Esophagus (tissue), 2 donors: Measurements from ENCODE around the gene STK25. TPM values are rescaled to one million over a fixed set of nuclear protein-coding genes. Genes with fewer than 3 reads are reported as not detected.
A peak's percentile ranks its signal among the peaks of the same experiment; 100 is the strongest.

ENCODE experiments used
- H3K27ac ChIP-seq, 2 donors: one replicate each; pipeline ENCODE4 v1.5.1; 2013; ENCODE audit warnings: low read depth in 2 of 2, mild to moderate bottlenecking in 2 of 2, inconsistent platforms in 1 of 2, low read length in 1 of 2, moderate library complexity in 1 of 2
- H3K27me3 ChIP-seq, 2 donors: one replicate each; pipeline ENCODE4 v1.6.1; 2013; ENCODE audit warnings: low read length in 2 of 2, control low read depth in 1 of 2, mild to moderate bottlenecking in 1 of 2; ENCODE audit not compliant: insufficient read depth in 2 of 2, control insufficient read depth in 1 of 2
- H3K36me3 ChIP-seq, 2 donors: one replicate each; pipeline ENCODE4 v1.6.1; 2013; ENCODE audit warnings: low read length in 1 of 2; ENCODE audit not compliant: control insufficient read depth in 2 of 2, insufficient read depth in 2 of 2
- H3K4me1 ChIP-seq, 2 donors: one replicate each; pipeline ENCODE4 v1.6.1; 2013; ENCODE audit warnings: low read length in 1 of 2; ENCODE audit not compliant: control insufficient read depth in 2 of 2, insufficient read depth in 2 of 2
- H3K4me3 ChIP-seq, 2 donors: one replicate each; pipeline ENCODE4 v1.5.1; 2013; ENCODE audit warnings: low read length in 2 of 2, mild to moderate bottlenecking in 2 of 2, low read depth in 1 of 2, moderate library complexity in 1 of 2
- H3K9me3 ChIP-seq, 2 donors: one replicate each; pipeline ENCODE4 v1.6.1; 2013; ENCODE audit warnings: mild to moderate bottlenecking in 2 of 2, low read depth in 1 of 2, low read length in 1 of 2, moderate library complexity in 1 of 2; ENCODE audit not compliant: control insufficient read depth in 2 of 2, insufficient read depth in 1 of 2
- WGBS, 2 donors: extraction: QIAGEN DNeasy Blood & Tissue Kit; methylation state at CpG; one replicate each; pipeline ENCODE4 v1.1.7; 2013; 5-methylcytosine and 5-hydroxymethylcytosine counted together
- polyA plus RNA-seq, 2 donors: library from polyadenylated mRNA; stranded (reverse); fragments of 200-250 nt; gene quantifications; one replicate each; pipeline ENCODE4 v1.2.3, GENCODE V29; 2013
- donor health status: healthy with polysubstance abuse.
- donor health status: Bipolar disorder and iron deficiency.

The STK25 gene
- polyA plus RNA-seq, 2 donors, result 116 to 132 TPM

DNA sequence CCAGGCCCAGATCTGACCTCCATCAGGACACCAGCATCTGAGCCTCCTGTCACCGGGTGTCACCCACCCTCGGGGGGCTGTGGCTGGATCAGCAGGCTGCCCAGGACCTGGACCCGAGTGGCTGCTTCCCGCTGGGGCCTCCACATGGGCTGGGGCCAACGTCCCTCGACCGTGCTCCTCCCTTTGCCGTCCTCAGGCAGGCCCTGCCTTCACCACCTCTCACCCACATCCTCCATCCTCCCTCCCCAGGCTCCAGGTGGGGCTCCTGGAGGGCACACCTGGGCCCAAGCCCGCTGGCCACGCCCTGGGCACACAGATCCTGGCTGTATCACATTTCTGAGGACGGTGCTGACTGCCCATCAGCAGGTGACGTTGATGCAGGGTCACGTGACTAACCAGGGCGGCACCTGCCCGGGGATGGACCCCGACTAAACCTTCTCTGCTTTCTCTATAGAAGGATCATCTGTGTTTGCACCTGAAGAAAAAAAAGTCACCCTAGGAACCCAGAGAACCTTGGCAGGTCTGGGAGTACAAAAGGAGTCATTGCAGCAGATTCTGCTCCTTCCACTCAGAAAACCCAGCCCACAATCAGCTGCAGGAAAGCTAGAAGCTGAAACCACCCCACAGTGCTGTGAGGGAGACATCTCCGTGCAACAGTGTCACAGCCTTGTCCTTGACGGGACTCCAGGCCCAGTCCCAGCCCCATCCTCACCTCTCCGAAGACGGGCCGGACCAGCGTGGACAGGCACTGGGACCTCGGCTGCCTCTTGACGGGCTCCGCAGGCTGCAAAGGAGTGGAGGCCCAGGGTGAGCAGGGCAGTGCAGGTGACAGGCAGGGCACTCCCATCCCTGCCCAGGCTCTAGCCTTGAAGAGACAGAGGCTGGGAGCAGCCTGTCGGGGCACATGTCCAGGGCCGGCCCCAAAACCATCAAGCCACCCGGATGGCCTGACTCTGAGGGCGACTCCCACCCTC is 11.2 kb downstream of the STK25 start:
- H3K4me1 ChIP-seq, result peaks cover 7 to 8% of the 10 kb centered on the region in 2 donors
- peaks cover 15 to 80% of the 10 kb centered on the region in 2 donors for H3K36me3 ChIP-seq
- H3K27ac ChIP-seq, result no peak overlapping the region
- H3K9me3 ChIP-seq, result no peaks in the 10 kb centered on the region
- no peak overlapping the region for H3K4me3 ChIP-seq
- WGBS, 2 donors, result 81 to 85% methylated on average over 29 of the region's 29 CpGs
- H3K27me3 ChIP-seq, result no peaks in the 10 kb centered on the region

DNA sequence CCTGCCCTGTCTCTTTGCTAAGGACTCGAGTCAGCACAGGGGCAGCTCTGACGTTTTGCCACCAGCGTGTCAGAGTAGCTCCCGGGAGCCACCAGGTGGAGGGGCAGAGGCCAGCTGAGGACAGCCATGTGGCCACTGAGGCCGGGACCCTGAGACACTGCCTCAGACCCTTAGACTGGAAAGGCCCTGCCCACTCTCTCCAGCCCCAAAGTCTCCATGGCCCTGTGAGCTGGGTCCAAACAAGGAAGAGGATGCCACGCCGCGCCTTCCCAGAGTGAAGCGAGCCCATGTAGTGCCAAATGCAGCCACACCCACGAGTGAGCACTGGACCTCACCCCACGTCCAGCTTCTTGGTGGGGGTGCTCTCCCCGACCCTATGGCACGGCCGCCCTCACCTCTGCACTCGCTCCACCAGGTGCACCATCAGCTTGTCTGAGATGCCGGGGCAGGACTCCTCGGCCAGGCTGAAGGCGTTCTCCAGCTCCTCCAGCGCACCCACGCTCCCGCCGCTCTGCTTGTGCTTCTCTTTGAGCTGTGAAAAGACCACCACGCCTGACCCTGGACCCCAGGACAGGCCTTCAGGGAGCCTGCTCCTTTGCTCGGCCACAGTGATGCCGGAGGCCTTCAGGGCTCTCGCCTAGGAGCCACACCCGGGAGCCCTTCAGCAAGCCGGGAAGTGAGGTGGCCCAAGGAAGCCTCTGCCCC is 12.2 kb downstream of the STK25 start:
- peaks cover 15 to 80% of the 10 kb centered on the region in 2 donors for H3K36me3 ChIP-seq
- H3K4me3 ChIP-seq, result no peak overlapping the region
- no peaks in the 10 kb centered on the region for H3K9me3 ChIP-seq
- peaks cover 5% of the 10 kb centered on the region in 2 donors for H3K4me1 ChIP-seq
- WGBS, 2 donors, result 91 to 92% methylated on average over 28 of the region's 28 CpGs
- H3K27me3 ChIP-seq, result no peaks in the 10 kb centered on the region
- H3K27ac ChIP-seq, result no peak overlapping the region

DNA sequence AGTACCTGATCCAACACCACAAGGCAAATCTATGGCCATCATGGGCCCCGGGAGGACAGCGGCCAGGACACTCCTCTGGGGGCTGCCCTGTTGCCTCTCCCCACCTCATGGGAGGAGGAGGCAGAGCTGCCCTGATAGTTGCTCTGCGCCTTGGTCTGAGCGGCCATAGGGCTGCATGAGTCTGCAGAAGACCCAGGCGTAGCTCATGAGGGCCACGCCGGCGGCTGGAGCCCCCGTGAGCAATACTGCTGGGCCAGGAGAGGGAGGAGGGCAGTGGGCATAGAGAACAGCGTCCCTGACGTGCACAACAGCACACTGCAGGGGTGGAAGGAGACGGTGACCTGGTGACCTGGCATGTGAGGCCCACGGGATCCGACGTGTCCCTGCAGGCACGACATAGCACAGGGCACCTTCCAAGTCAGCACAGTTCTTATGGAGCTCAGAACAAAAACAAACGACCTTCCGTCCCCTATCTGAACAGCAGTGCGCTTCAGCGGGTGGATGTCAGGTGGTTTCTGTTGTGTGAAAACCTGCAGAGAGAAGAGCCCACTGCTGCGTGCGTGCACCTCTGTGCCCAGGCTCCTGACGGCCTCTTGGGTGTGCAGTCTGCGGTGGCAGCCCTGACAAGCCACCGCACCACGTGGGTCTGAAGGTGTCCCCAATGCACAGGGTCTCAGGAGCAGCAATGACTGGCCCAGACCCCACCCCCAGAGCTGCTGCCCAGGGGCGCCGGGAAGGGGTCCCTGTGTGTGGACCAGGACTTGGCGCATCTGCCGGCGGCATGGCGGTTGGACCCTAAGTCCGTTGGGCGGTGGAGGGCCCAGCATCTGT is 13.0 kb downstream of the STK25 start:
- Histone ChIP-seq H3K4me3 (no peak overlapping the region), H3K4me1 (peaks cover under 1 to 2% of the 10 kb centered on the region in 2 donors), H3K27me3 (no peaks in the 10 kb centered on the region), H3K36me3 (peaks cover 15 to 73% of the 10 kb centered on the region in 2 donors), H3K9me3 (no peaks in the 10 kb centered on the region), H3K27ac (no peak overlapping the region)
- 84 to 87% methylated on average over 34 of the region's 34 CpGs for WGBS, 2 donors

DNA sequence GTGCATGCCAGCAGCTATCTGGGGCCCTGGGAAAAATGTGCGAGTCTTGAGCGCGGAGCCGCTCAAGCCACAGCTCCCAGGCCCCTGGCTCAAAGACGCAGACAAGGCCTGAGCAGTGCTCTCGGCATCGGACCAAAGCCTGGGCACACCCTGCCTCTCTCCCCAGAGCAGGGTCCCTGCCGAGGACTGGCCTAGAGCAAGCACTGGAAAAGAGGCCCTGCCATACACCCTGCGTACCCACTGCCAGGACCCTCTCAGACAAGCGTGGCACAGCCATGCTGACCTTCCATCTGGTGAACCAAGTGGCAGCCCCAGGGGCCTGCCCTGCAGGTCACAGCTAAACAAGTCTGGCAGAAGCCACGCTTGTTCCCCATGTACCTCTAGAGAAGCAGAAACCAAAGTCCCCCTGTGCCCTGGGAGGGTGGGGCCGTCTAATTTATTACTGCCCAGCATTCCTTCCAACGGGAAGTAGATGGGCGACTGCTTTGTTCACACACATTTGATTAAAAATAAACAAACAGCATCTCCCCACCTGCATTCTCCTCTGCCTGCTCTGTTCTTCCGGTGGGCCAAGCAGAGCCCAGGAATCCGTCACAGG is 14.0 kb downstream of the STK25 start:
- 82 to 85% methylated on average over 16 of the region's 16 CpGs for WGBS, 2 donors
- H3K27me3 ChIP-seq, result no peaks in the 10 kb centered on the region
- H3K36me3 ChIP-seq, result peaks cover 15 to 76% of the 10 kb centered on the region in 2 donors
- H3K27ac ChIP-seq, result peak overlapping the region in 1 of 2 donors; percentile 6
- no peak overlapping the region for H3K4me3 ChIP-seq
- no peaks in the 10 kb centered on the region for H3K9me3 ChIP-seq
- peaks cover 2 to 9% of the 10 kb centered on the region in 2 donors for H3K4me1 ChIP-seq

DNA sequence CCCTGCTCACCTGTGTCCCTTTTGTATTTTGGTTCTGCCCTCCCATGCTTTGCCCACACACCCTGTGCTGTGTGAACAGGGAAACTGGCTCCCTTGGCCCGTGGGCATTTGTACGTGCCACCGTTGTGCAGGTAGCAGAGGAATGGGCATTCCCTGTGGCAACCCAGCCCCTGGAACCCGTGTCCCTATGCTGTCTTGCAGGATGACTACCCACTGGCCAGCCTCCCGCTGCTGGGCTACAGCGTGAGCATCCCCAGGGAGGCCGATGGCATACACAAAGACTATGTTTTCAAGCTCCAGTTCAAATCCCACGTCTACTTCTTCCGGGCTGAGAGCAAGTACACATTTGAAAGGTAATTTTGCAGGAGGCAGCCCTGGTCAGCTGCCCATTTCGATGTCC is 15.3 kb downstream of the STK25 start:
- H3K36me3 ChIP-seq, result peaks cover 15 to 63% of the 10 kb centered on the region in 2 donors
- no peak overlapping the region for H3K27ac ChIP-seq
- 85 to 91% methylated on average over 10 of the region's 10 CpGs for WGBS, 2 donors
- H3K4me3 ChIP-seq, result no peak overlapping the region
- peaks cover 2 to 9% of the 10 kb centered on the region in 2 donors for H3K4me1 ChIP-seq
- H3K9me3 ChIP-seq, result no peaks in the 10 kb centered on the region
- no peaks in the 10 kb centered on the region for H3K27me3 ChIP-seq

DNA sequence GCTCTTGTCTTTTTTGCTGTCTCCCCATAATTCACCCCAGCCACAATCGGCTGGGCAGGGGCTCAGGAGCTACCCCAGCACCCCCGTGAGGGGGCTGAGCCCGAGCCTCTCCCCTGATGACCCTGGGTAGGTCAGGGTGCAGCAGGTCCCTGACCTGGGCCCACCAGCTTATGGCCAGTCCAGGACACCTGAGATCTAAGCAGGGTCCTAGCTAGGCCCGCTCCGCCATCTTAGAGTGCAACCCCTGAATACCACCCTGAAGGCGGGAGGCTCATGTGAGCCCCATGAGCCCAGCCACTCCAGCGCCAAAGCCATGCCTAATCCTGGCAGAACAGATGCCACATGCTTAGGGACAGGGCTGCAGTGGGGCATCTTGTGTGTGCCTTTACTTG is 16.2 kb downstream of the STK25 start:
- H3K27me3 ChIP-seq, result no peaks in the 10 kb centered on the region
- peaks cover 2 to 9% of the 10 kb centered on the region in 2 donors for H3K4me1 ChIP-seq
- H3K4me3 ChIP-seq, result no peak overlapping the region
- no peaks in the 10 kb centered on the region for H3K9me3 ChIP-seq
- no peak overlapping the region for H3K27ac ChIP-seq
- 92 to 96% methylated on average over 7 of the region's 7 CpGs for WGBS, 2 donors
- peaks cover 15 to 55% of the 10 kb centered on the region in 2 donors for H3K36me3 ChIP-seq

DNA sequence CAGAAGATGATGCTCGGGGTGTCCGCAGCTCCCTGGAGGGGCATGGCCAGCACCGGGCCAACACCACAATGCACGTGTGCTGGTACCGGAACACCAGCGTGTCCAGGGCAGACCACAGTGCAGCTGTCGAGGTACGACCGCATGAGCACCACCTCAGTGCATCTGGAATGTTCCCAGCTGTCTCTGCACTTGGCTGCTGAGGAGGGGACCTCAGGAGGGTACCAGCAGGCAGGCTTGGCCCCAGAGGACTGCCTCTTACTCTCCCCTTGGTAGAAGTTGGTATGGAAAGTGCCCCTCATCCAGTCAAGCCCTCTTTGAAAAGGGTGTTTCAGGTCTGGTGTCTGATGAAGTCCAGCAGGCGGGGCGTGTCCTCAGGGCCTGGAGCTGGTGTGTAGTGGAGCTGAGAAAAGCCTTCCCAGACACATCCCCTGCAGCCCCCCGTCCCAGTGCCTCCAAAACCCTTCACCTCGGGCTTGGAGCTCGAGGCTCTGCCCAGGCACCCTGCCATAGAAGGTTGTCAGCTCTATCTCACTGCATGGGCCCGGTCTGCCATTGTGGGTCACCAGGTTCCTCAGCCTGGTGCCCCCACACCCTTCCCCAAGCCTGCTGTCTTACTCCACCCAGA is 16.7 kb downstream of the STK25 start:
- H3K4me1 ChIP-seq, result peaks cover 0 to 9% of the 10 kb centered on the region in 2 donors
- no peaks in the 10 kb centered on the region for H3K9me3 ChIP-seq
- WGBS, 2 donors, result 84 to 88% methylated on average over 15 of the region's 15 CpGs
- no peak overlapping the region for H3K27ac ChIP-seq
- peaks cover 15 to 53% of the 10 kb centered on the region in 2 donors for H3K36me3 ChIP-seq
- no peak overlapping the region for H3K4me3 ChIP-seq
- no peaks in the 10 kb centered on the region for H3K27me3 ChIP-seq

DNA sequence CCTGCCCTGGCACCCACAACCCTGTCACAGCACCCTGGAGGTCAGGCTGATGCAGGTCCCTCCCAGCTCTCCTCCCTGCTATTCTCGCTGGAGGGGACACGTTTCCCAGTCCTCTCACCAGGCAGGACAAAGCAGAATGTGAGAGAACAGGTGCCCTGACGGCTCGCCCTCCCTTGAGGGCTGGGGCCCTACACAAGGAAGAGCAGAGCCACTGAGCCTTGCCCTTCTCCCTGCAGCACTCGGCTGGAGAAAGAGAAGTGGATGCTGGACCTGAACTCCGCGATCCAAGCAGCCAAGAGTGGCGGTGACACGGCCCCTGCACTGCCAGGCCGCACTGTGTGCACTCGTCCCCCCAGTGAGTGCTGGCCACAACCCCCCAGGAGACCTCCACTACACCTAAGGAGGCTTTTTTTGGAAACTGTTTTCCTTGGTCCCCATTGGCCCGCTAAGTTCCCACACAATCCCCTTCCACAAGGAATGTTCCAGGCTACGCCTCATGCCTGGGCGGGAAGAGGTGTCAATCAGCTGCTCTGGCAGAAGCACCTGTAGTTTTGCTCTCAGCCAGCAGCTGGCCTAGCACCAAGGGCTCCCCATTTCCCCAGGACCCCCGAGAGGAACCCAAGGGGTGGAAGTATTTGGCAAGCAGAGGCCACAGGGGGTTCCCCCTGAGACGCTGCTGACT is 17.4 kb downstream of the STK25 start:
- no peaks in the 10 kb centered on the region for H3K27me3 ChIP-seq
- no peak overlapping the region for H3K27ac ChIP-seq
- H3K4me1 ChIP-seq, result peaks cover 0 to 9% of the 10 kb centered on the region in 2 donors
- H3K4me3 ChIP-seq, result no peak overlapping the region
- WGBS, 2 donors, result 76 to 85% methylated on average over 16 of the region's 16 CpGs
- H3K9me3 ChIP-seq, result no peaks in the 10 kb centered on the region
- H3K36me3 ChIP-seq, result peaks cover 15 to 47% of the 10 kb centered on the region in 2 donors
